Loucy (cell line): ENCODE measurements around the gene MYO5B.

Experiments used
- H2AFZ ChIP-seq: fragments of 200-600 bp; sonication (generic); 2 replicates; pipeline ENCODE4 v1.6.0; 2016; ENCODE audit warnings: antibody characterized with exemption, mild to moderate bottlenecking, low read length, moderate library complexity
- H3F3A ChIP-seq: fragments of 200-600 bp; 2 replicates; pipeline ENCODE4 v1.6.0; 2016; ENCODE audit warnings: antibody characterized with exemption, low read depth, mild to moderate bottlenecking
- H3K27me3 ChIP-seq: fragments of 200-600 bp; sonication (generic); 2 replicates; pipeline ENCODE4 v1.6.1; 2014; ENCODE audit warnings: low read length, mild to moderate bottlenecking; ENCODE audit not compliant: insufficient read depth, poor library complexity, severe bottlenecking
- H3K36me3 ChIP-seq: fragments of 200-600 bp; sonication (generic); 2 replicates; pipeline ENCODE4 v1.6.1; 2016; ENCODE audit warnings: low read length; ENCODE audit not compliant: insufficient read depth
- H3K4me1 ChIP-seq: fragments of 200-600 bp; sonication (generic); 2 replicates; pipeline ENCODE4 v1.5.1; 2014; ENCODE audit warnings: low read length, mild to moderate bottlenecking; ENCODE audit not compliant: insufficient read depth, poor library complexity, severe bottlenecking
- H3K4me2 ChIP-seq: fragments of 200-600 bp; sonication (generic); 2 replicates; pipeline ENCODE4 v1.6.0; 2014; ENCODE audit warnings: antibody characterized with exemption, low read length, low read depth, mild to moderate bottlenecking; ENCODE audit not compliant: poor library complexity, severe bottlenecking
- H3K4me3 ChIP-seq: fragments of 200-600 bp; sonication (generic); 2 replicates; pipeline ENCODE4 v1.5.1; 2014; ENCODE audit warnings: low read length, mild to moderate bottlenecking, mixed read lengths; ENCODE audit not compliant: poor library complexity, severe bottlenecking
- H3K79me2 ChIP-seq: fragments of 200-600 bp; sonication (generic); 2 replicates; pipeline ENCODE4 v1.6.1; 2014; ENCODE audit warnings: low read length; ENCODE audit not compliant: insufficient read depth
- H3K9ac ChIP-seq: fragments of 200-600 bp; sonication (generic); 2 replicates; pipeline ENCODE4 v1.6.0; 2014; ENCODE audit warnings: mild to moderate bottlenecking, low read depth, low read length, moderate library complexity; ENCODE audit not compliant: poor library complexity, severe bottlenecking
- H3K9me2 ChIP-seq: fragments of 200-600 bp; sonication (generic); replicated peaks from 2 replicates; pipeline ENCODE4 v1.6.1; 2016; ENCODE audit warnings: low read depth, low read length, mixed read lengths
- H3K9me3 ChIP-seq: fragments of 200-600 bp; sonication (generic); 2 replicates; pipeline ENCODE4 v1.6.1; 2014; ENCODE audit warnings: mild to moderate bottlenecking, antibody characterized with exemption, low read length, low read depth; ENCODE audit not compliant: insufficient read depth
- H4K20me1 ChIP-seq: fragments of 200-600 bp; sonication (generic); 2 replicates; pipeline ENCODE4 v1.6.0; 2014; ENCODE audit warnings: antibody characterized with exemption, low read length, mild to moderate bottlenecking; ENCODE audit not compliant: insufficient read depth, poor library complexity, severe bottlenecking
- EZH2phosphoT487 ChIP-seq: fragments of 200-600 bp; IDR thresholded peaks from 2 replicates; pipeline ENCODE4 v1.6.1; 2018; ENCODE audit warnings: antibody characterized with exemption, mild to moderate bottlenecking, moderate library complexity, borderline replicate concordance
- TF ChIP-seq, protein P1 (sequence below): fragments of 200-600 bp; sonication (generic); conservative IDR thresholded peaks from 2 replicates; pipeline ENCODE4 v1.5.1; 2014; ENCODE audit warnings: mild to moderate bottlenecking, antibody characterized with exemption, low read length

Gene MYO5B

DNA sequence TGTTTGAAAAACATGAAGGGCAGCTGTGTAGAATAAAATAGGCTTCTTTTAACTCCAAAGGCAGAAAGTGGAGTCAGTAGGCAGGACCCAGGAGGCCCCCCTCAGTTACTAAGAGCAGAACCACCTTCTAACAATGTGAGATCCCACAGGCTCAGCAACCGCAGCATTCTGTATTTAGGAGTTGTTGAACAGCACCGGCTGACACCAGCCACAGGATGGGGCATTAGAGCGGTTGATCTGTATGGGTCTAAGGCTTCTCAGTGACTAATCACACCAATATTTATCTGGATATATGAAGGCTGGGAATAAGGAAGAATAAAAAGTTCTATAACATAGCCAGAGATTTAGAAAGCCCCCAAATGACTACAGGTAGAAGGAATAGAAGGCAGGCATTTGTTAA is 51.7 kb downstream of the MYO5B start:
- Histone ChIP-seq H3K9me2 (no peaks in the 10 kb centered on the region), H3K27me3 (no peaks in the 10 kb centered on the region), H3K4me2 (no peak overlapping the region), H3K36me3 (no peaks in the 10 kb centered on the region), H4K20me1 (no peaks in the 10 kb centered on the region), H3F3A (no peaks in the 10 kb centered on the region), H3K9me3 (no peaks in the 10 kb centered on the region), H3K79me2 (no peaks in the 10 kb centered on the region), H3K9ac (no peak overlapping the region), H3K4me3 (no peak overlapping the region), H3K4me1 (no peaks in the 10 kb centered on the region), H2AFZ (no peak overlapping the region)
- TF ChIP-seq, protein P1, sequence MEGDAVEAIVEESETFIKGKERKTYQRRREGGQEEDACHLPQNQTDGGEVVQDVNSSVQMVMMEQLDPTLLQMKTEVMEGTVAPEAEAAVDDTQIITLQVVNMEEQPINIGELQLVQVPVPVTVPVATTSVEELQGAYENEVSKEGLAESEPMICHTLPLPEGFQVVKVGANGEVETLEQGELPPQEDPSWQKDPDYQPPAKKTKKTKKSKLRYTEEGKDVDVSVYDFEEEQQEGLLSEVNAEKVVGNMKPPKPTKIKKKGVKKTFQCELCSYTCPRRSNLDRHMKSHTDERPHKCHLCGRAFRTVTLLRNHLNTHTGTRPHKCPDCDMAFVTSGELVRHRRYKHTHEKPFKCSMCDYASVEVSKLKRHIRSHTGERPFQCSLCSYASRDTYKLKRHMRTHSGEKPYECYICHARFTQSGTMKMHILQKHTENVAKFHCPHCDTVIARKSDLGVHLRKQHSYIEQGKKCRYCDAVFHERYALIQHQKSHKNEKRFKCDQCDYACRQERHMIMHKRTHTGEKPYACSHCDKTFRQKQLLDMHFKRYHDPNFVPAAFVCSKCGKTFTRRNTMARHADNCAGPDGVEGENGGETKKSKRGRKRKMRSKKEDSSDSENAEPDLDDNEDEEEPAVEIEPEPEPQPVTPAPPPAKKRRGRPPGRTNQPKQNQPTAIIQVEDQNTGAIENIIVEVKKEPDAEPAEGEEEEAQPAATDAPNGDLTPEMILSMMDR = no peak
- no peak for TF ChIP-seq EZH2phosphoT487

DNA sequence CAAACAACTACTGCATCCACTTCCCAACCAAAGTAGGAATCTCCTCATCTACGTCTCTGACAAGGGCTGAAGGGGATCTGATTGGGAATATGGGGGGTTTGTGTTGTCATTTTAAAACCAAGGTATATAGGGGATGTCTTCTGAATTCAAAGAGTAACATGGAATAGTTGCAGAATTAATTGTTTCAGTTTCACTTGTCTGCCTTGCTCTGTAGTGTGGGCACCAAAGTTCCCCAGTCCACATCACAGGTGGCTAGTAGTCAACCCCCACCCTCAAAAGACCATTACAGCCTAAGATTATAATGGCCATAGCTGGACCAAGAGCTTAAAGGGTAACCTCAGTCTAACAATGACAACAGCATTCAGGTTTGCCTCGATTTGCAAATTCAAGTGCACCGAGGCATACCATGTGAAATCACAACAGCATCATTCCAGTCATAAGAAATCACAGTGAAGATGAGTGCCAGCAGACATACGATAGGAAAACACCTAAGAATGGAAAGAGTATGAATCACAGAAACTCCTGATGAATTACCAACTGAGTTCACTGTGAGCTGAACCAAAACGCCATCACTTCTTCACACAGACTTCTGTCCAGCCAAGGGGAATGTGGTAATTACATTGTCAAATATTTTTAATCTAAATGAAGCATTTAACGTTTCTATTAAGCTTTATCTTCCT is 52.4 kb downstream of the MYO5B start:
- no peaks in the 10 kb centered on the region for H3F3A ChIP-seq
- no peak overlapping the region for H2AFZ ChIP-seq
- no peaks in the 10 kb centered on the region for H3K36me3 ChIP-seq
- no peak overlapping the region for H3K9ac ChIP-seq
- H3K4me1 ChIP-seq = no peaks in the 10 kb centered on the region
- H3K4me2 ChIP-seq = no peak overlapping the region
- no peaks in the 10 kb centered on the region for H4K20me1 ChIP-seq
- H3K27me3 ChIP-seq = no peaks in the 10 kb centered on the region
- TF ChIP-seq, protein P1 = no peak
- TF ChIP-seq EZH2phosphoT487 = no peak
- no peaks in the 10 kb centered on the region for H3K9me3 ChIP-seq
- H3K79me2 ChIP-seq = no peaks in the 10 kb centered on the region
- no peak overlapping the region for H3K4me3 ChIP-seq
- H3K9me2 ChIP-seq = no peaks in the 10 kb centered on the region

DNA sequence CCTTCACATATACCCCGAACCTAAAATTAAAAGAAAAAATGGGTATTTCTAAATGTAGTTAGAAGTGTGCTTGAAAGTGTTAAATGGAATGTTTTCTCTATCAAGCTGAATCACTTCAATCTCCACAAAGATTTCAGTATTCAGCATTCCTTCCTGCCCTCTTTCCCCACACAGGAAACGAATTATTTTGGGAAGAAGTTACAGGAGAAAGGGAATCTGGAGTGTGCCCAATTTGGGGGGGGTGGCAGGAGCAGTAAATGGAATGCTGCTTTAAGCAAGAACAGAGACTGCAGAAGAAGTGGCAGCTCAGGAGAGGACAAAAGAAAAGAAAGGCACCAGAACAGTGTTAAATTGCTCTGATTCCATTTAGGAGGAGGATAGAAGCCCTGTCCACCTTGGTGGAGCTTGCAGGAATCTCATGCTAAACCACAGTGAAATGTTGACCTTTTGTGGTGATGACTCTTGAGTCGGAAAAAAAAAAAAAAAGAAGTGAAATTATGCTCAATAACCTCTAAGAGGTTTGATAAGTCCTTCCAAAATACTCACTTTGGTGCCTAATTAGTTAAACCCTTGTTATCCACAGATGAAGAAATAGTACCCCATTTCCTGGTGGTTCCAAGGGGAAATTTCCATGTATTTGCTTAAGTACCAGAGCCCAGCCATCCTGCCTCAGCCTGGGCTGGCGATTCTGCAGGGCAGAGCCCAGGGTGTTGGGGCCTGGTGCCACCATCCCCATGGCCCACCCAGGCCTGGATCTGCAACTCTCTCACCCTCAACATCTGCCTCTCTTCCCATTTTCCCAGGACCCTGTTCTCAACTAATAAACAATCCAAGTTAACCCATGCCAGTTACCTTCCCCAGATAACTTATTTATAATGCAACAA is 56.5 kb downstream of the MYO5B start:
- Histone ChIP-seq H3K9me2 (no peaks in the 10 kb centered on the region), H3K36me3 (no peaks in the 10 kb centered on the region), H3F3A (no peaks in the 10 kb centered on the region), H3K27me3 (no peaks in the 10 kb centered on the region), H4K20me1 (no peaks in the 10 kb centered on the region), H3K4me1 (no peaks in the 10 kb centered on the region), H2AFZ (no peak overlapping the region), H3K4me3 (no peak overlapping the region), H3K79me2 (no peaks in the 10 kb centered on the region), H3K9me3 (no peaks in the 10 kb centered on the region), H3K4me2 (no peak overlapping the region), H3K9ac (no peak overlapping the region)
- TF ChIP-seq, protein P1 = no peak
- no peak for TF ChIP-seq EZH2phosphoT487
